HG03565 (cell line): Measurements from ENCODE around the gene TRIM75.
"Not testable (repeated sequence)": the region's sequence is repeated elsewhere in the genome, so short reads cannot be mapped to it uniquely, and the experiment has no call there.

ENCODE experiments used
- ATAC-seq: cut with Tn5 transposase; IDR thresholded peaks from one replicate; pipeline ENCODE4 v1.9.1; 2021; ENCODE audit warnings: mild to moderate bottlenecking, moderate library complexity; ENCODE audit not compliant: unreplicated experiment

TRIM75 gene

DNA sequence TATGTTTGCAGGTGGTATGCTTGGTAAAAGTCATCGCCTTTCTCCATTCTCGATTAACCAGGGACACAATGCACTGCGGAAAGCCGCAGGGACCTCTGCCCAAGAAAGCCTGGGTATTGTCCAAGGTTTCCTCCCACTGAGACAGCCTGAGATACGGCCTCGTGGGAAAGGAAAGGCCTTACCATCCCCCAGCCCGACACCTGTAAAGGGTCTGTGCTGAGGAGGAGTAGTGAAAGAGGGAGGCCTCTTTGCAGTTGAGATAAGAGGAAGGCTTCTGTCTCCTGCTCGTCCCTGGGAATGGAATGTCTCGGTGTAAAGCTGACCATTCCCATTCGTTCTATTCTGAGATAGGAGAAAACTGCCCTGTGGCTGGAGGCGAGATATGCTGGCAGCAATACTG, 19.7 kb downstream of the TRIM75 start:
- not testable (repeated sequence) for ATAC-seq

DNA sequence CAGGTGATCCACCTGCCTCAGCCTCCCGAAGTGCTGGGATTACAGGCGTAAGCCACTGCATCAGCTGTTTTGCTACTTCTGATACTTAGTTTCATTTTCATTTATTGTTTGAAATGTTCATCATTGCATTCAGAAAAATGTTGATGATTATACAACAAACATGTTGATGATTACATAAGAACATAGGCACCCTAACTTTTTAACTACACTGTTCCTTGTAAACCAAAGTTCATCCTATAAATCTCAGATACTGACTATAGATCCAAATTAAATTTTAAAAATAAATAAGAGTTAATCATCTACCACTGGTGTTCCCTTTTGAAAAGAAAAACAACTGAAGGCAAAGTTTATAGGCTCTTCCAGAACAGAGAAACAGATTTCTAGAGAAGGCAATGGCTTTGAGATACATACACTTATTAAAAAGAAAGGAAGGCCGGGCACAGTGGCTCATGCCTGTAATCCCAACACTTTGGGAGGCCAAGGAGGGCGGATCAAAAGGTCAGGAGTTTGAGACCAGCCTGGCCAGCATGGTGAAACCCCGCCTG, 23.4 kb downstream of the TRIM75 start:
- ATAC-seq, result no peak

- no peak for ATAC-seq
These were observed 25.8 kb downstream of the TRIM75 start for GRCh38 chr4:165079476-165079875.

DNA sequence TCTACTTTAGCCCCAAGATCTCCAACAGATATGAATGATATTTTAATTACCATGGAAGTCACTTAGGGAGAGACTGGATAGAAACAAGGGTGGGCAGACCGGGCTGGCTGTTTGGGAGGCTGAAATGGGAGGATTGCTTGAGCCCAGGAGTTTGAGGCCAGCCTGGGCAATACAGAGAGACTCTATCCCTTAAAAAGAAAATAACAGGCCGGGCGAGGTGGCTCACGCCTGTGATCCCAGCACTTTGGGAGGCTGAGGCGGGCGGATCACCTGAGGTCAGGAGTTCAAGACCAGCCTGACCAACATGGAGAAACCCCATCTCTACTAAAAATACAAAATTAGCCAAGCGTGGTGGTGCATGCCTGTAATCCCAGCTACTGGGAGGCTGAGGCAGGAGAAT, 31.1 kb downstream of the TRIM75 start:
- not testable (repeated sequence) for ATAC-seq

DNA sequence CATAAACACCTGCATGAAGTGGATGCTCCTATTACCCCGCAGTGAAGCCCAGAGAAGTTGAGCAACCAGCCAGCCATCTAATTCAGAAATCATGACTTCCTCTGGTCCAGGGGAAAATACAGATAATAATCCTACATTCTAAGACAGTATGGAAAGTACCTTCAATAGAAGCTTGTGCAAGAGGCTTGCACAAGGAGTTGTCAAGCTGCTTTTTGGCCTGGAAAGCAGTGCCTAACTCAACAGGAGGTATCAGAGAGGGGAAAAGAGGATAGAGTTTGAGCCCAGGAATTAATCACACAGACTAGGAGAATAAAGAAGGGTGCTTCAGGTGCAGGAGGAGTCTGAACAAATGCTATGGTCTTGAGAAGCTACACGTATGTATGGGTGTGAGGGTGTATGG, 32.3 kb downstream of the TRIM75 start:
- no peak for ATAC-seq

GRCh38 chr4:165088366-165088765, 34.7 kb downstream of the TRIM75 start:
- ATAC-seq, result no peak

GRCh38 chr4:165092187-165092586, 38.5 kb downstream of the TRIM75 start:
- ATAC-seq, result not testable (repeated sequence)

DNA sequence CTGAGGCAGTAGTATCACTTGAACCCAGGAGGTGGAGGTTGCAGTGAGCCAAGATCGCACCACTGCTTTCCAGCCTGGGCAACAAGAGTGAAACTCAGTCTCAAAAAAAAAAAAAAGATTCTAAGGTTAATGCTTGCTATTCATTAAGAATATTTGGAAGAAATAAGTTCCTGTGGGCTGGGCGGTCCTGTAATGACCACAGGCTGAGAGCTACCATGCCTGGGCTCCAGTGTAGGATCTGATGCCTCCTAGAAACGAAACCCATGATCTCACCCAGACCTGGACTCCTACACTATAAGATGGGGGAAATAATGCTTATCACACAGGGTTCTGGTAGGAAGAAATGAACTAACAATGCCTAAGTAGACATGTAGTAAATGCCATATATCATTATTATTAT, 41.2 kb downstream of the TRIM75 start:
- no peak for ATAC-seq

GRCh38 chr4:165095291-165095690, 41.6 kb downstream of the TRIM75 start:
- ATAC-seq, result no peak

DNA sequence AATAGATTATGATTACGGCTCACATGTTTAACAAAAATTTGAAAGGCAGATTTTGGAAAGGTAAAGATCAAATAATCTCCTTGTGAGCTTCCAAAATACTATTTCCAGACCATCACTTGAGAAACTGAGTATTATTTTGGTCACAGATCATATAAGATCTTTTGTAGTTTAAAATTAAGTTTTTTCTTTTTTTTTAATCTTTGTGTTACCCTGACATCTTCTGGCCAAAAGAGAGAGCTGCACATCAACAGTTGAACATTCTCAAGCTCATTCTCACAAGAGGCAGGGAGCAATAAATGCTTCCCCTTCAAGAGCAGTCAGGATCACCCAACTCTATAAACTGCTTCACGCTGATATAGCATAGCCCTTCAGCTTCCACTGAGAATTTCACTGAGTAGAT, 43.1 kb downstream of the TRIM75 start:
- ATAC-seq, result no peak

GRCh38 chr4:165101641-165102040, 48.0 kb downstream of the TRIM75 start:
- no peak for ATAC-seq

GRCh38 chr4:165106518-165106917, 52.9 kb downstream of the TRIM75 start:
- no peak for ATAC-seq
